GM12878 (cell line): ENCODE results near the gene MZT2B. TPM values are rescaled to one million over a fixed set of nuclear protein-coding genes. Genes with fewer than 3 reads are reported as not detected.
"Not testable (repeated sequence)": the region's sequence is repeated elsewhere in the genome, so short reads cannot be mapped to it uniquely, and the experiment has no call there.

Experiments used
- ATAC-seq: fragments of 200-7000 bp; cut with Tn5 transposase; 3 replicates; pipeline ENCODE4 v1.9.1; 2020; ENCODE audit warnings: mild to moderate bottlenecking, moderate library complexity
- BruUV-seq: library from RNA; stranded (reverse); fragments of 400-500 nt; replicated peaks from 2 replicates; lab custom pipeline; 2021; lab: Mats Ljungman, UMichigan
- CTCF ChIA-PET: fragments of 300-600 bp; sonication (Branson Sonifier 250); formaldehyde crosslinking; extraction: SDS; loops from one replicate; lab custom pipeline; 2021; ENCODE audit warnings: inconsistent platforms; lab: Yijun Ruan, JAX
- POLR2A ChIA-PET: fragments of 350-600 bp; formaldehyde crosslinking; extraction: SDS; loops from one replicate; lab custom pipeline; 2021; ENCODE audit warnings: inconsistent platforms; lab: Charles Lee
- RAD21 ChIA-PET: fragments of 300-600 bp; sonication (Branson Sonifier 250); formaldehyde crosslinking; loops from one replicate; lab custom pipeline; 2023; ENCODE audit warnings: antibody characterized with exemption; ENCODE audit not compliant: unreplicated experiment; lab: Charles Lee
- SMC1A ChIA-PET: fragments of 300-600 bp; sonication (Branson Sonifier 250); formaldehyde crosslinking; loops from one replicate; lab custom pipeline; 2023; ENCODE audit not compliant: unreplicated experiment, uncharacterized antibody; lab: Charles Lee
- DNase-seq: peaks from one replicate; pipeline ENCODE4 v3.0.0-alpha.2; 2011; ENCODE audit warnings: low read depth, low spot score
- FAIRE-seq: peaks from 3 replicates; lab custom pipeline; 2011; peaks lifted over from hg19 to GRCh38; lab: Jason Lieb, UNC
- H2AFZ ChIP-seq: 2 replicates; pipeline ENCODE4 v1.6.0; 2011; ENCODE audit warnings: low read depth, low read length, control low read depth; ENCODE audit not compliant: control insufficient read depth
- H3K27ac ChIP-seq: 2 replicates; pipeline ENCODE4 v1.5.1; 2011; ENCODE audit warnings: control low read depth; ENCODE audit not compliant: control insufficient read depth, insufficient read depth
- H3K27me3 ChIP-seq, 2 experiments: replicated peaks in 1 of 2; 2 replicates each; pipeline versions ENCODE4 v1.6.0 to v1.6.1; 2011; ENCODE audit warnings: low read length in 1 of 2; ENCODE audit not compliant: control insufficient read depth in 2 of 2, insufficient read depth in 2 of 2
- H3K36me3 ChIP-seq, 2 experiments: 2 replicates each; pipeline ENCODE4 v1.5.1; 2011; ENCODE audit warnings: low read length in 1 of 2; ENCODE audit not compliant: control insufficient read depth in 2 of 2, insufficient read depth in 2 of 2
- H3K4me1 ChIP-seq: 2 replicates; pipeline ENCODE4 v1.6.1; 2011; ENCODE audit warnings: mild to moderate bottlenecking, low read length, moderate library complexity, mixed read lengths; ENCODE audit not compliant: control insufficient read depth, insufficient read depth
- H3K4me2 ChIP-seq: 2 replicates; pipeline ENCODE4 v1.6.0; 2011; ENCODE audit warnings: control low read depth; ENCODE audit not compliant: control insufficient read depth, insufficient read depth
- H3K4me3 ChIP-seq: fragments of 200-600 bp; sonication (generic); 2 replicates; pipeline ENCODE4 v1.5.1; 2016
- H3K79me2 ChIP-seq: 2 replicates; pipeline ENCODE4 v1.6.0; 2011; ENCODE audit warnings: low read length; ENCODE audit not compliant: control insufficient read depth, insufficient read depth
- H3K9ac ChIP-seq: 2 replicates; pipeline ENCODE4 v1.8.0; 2011; ENCODE audit warnings: low read length, control low read depth, mixed read lengths; ENCODE audit not compliant: control insufficient read depth, insufficient read depth
- H3K9me3 ChIP-seq: replicated peaks from 3 replicates; pipeline ENCODE4 v1.5.1; 2011; ENCODE audit warnings: mild to moderate bottlenecking, low read length; ENCODE audit not compliant: control insufficient read depth, insufficient read depth
- H4K20me1 ChIP-seq: 2 replicates; pipeline ENCODE4 v1.6.0; 2011; ENCODE audit not compliant: control insufficient read depth, insufficient read depth
- WGBS: methylation state at CpG from one replicate; pipeline ENCODE4 v1.1.6; 2016; ENCODE audit warnings: low lambda C conversion rate; ENCODE audit not compliant: insufficient replicate concordance, insufficient coverage; ENCODE audit errors: missing lambda C conversion rate; 5-methylcytosine and 5-hydroxymethylcytosine counted together
- in situ Hi-C: fragments of 300-500 bp; cut with MboI; formaldehyde crosslinking; loops from 9 replicates; pipeline ENCODE4 v1.14.3; 2018; ENCODE audit warnings: mixed read lengths
- intact Hi-C: fragments of 100-400 bp; cut with micrococcal nuclease; formaldehyde crosslinking; loops from one replicate; pipeline ENCODE4 v1.14.2; 2022; ENCODE audit not compliant: unreplicated experiment
- polyA plus RNA-seq, 11 experiments: library from polyadenylated mRNA; depleted of rRNA in 4 of 11; unstranded in 6 of 11; stranded (reverse) in 5 of 11; fragments of >200 nt; fragmentation: Nextera tagmentation in 4 of 11; fragmentation: Illumina TruSeq in 1 of 11; extraction: Ambion mirVana in 4 of 11; extraction: Trizol in 1 of 11; gene quantifications; 1 replicate in 1 of 11; 2 replicates in 10 of 11; pipeline versions ENCODE4 v1.2.1 to v1.2.3, GENCODE V29; 2011 to 2016; ENCODE audit warnings: inconsistent platforms in 2 of 11, missing spikeins in 2 of 11, low read depth in 1 of 11
- total RNA-seq, 4 experiments: library from RNA; depleted of rRNA in 3 of 4; stranded (reverse); fragments of >200 nt in 3 of 4; fragmentation: Illumina TruSeq in 1 of 4; extraction: Trizol in 1 of 4; gene quantifications; 2 replicates each; pipeline versions ENCODE4 v1.2.1 to v1.2.3, GENCODE V29; 2013 to 2021

MZT2B gene
- total and polyA plus RNA-seq, 10 of the 15 experiments (the other 5 are each of a cell fraction or from before 2014, with no cell fraction given) = 6.3 to 399 (median 198) TPM

DNA sequence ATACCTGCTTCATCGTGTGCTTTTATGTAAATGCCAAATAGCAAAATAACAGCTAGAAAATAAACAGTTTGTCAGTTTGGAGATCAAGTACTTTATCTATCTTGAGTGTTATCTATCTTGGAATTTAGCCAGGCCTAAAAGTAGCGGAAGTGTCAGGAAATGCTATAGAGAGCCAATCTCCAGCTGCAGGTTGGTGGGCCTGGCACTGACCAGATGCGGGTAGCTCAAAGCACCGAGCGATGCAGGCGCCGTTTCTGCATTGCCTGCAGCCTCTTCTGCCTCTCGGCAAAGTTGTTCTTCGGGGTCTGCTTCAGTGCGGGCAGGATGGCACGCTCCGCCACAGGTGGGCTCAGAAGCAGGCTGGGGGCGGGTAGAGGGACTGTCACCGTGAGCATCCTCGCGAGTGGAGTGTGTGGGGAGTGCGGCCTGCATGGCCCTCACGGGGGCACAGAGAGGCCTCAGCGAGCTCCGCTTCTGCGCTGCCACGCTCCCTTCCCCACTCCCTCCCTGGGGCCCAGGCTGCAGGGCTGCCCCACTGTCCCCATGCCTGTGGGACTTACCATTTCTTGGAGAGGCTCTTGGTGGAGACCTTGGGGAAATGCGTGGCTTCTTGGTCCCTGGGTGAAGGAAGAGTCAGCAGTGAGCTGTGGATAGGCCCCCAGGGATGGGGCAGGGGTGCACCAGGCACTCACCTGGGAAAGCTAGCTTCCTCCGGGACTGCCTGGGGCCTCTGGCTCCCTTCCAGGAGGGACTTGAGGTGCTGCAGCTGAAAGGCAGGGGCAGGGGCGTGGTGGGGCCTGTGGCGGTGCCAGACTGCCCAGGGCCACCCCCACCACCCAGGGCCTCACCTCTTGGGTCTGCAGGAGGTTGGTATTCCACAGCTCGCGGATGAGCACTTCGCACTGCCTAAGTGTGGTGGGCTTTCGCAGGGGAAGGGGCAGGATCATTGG lies 42.5 kb upstream of the MZT2B start:
- H2AFZ ChIP-seq, H3K79me2 ChIP-seq, H3K27ac ChIP-seq, FAIRE-seq, RAD21 ChIA-PET, ATAC-seq, SMC1A ChIA-PET, intact Hi-C loops, CTCF ChIA-PET, H3K9me3 ChIP-seq, H3K9ac ChIP-seq, H3K4me3 ChIP-seq, POLR2A ChIA-PET, H3K4me2 ChIP-seq, BruUV-seq, H3K4me1 ChIP-seq, H4K20me1 ChIP-seq, H3K27me3 ChIP-seq, DNase-seq, H3K36me3 ChIP-seq: not testable (repeated sequence)
- in situ Hi-C loops = loop anchor here (5.0 kb wide), 2 partner anchors 1388 to 1413 kb away; partner anchors contain the start of gene CCDC74A
- WGBS = 71% methylated on average over 22 of the region's 30 CpGs

DNA sequence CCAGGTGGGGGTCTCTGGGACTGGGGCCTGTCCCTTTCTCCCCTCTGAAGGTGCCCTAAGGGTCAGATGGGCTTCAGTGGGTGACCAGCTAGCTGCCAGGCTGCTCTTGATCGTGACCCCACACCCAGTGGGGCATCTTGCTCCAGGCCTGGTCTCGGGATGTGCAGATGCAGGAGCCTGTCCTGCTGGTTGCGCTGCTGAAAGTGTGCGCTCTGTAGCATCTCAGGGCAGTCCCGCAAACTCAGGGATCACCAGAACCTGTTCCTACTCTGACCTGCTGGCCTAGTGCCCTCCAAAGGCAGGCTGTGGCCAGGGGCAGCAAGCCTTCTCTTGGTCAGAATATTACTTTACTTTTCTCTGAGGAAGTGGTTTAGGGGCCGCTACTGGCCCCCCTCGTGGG lies 41.5 kb upstream of the MZT2B start:
- H3K9ac ChIP-seq, SMC1A ChIA-PET, RAD21 ChIA-PET, ATAC-seq, intact Hi-C loops, H3K27me3 ChIP-seq, H3K79me2 ChIP-seq, H3K36me3 ChIP-seq, H3K27ac ChIP-seq, DNase-seq, H3K9me3 ChIP-seq, H2AFZ ChIP-seq, H3K4me1 ChIP-seq, FAIRE-seq, BruUV-seq, CTCF ChIA-PET, H4K20me1 ChIP-seq, POLR2A ChIA-PET, in situ Hi-C loops, H3K4me2 ChIP-seq, H3K4me3 ChIP-seq: not testable (repeated sequence)
- 59% methylated on average over 5 of the region's 7 CpGs for WGBS

DNA sequence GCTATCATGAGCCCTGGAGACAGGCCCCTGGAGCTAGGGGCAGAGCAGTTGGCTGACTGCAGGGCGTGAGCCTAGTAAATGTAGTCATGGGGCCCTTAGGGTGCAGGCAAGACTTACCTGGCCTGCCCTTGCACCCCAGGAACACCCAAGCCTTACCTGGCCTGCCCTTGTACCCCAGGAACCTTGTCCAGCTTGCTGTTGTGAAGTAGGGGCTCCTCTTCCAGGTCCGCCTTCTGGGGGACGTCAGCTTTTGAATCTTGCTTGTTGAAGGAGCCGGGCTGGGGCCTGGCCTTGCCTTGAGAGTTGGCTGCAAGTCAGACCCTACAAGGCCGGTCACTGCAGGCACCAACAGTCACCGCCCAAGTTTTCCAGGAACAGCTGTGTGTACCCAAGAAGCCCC lies 41.1 kb upstream of the MZT2B start:
- H4K20me1 ChIP-seq, FAIRE-seq, H3K4me1 ChIP-seq, DNase-seq, in situ Hi-C loops, ATAC-seq, H3K9ac ChIP-seq, POLR2A ChIA-PET, RAD21 ChIA-PET, CTCF ChIA-PET, intact Hi-C loops, H3K27me3 ChIP-seq, H3K4me2 ChIP-seq, BruUV-seq, H3K4me3 ChIP-seq, H3K9me3 ChIP-seq, SMC1A ChIA-PET, H3K79me2 ChIP-seq, H3K27ac ChIP-seq, H2AFZ ChIP-seq, H3K36me3 ChIP-seq: not testable (repeated sequence)
- WGBS = 80% methylated on average over 3 of the region's 6 CpGs
